ENCODE measurements around the gene PHACTR3.
A peak's percentile ranks its signal among the peaks of the same experiment; 100 is the strongest.

Gene PHACTR3

DNA sequence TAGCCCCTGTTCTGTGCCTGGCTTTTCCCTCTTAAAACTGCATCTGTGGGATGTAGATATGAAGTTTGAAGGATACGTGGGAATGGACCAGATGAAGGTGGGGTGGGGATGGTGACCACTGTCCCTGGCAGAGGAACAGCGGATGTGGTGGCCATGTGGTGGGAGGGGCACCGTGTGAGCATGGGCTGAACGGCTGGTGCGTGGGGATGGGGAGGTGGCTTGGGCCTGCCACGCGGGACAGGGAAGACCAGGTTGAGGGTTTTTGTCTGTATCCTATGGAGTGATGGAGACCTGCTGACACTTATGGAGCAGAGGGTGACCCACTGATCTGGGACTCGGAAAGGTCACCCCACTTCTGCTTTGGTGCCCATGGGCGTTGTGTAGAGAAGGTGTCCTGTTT is 19.2 kb downstream of the PHACTR3 start:
- no peak for DNase-seq

DNA sequence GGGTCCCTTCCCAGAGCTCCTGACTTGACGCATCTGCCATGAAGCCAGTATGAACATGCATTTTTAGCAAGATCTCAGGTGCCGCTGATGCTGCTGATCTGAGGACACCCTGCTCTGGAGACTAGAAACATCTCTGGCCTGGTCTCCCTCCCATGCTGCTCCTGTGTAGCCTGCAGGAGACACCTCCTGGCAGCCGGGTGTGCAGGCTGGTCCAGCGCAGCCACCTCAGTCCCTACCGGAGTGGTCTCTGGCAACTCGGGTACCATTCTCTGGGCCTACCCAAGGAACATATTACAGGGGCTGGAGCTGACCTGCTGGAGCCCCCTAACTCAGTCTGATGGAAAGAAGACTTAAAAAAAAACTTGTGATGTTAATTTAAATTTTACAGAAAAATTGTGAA is 20.1 kb downstream of the PHACTR3 start:
- DNase-seq: no peak

DNA sequence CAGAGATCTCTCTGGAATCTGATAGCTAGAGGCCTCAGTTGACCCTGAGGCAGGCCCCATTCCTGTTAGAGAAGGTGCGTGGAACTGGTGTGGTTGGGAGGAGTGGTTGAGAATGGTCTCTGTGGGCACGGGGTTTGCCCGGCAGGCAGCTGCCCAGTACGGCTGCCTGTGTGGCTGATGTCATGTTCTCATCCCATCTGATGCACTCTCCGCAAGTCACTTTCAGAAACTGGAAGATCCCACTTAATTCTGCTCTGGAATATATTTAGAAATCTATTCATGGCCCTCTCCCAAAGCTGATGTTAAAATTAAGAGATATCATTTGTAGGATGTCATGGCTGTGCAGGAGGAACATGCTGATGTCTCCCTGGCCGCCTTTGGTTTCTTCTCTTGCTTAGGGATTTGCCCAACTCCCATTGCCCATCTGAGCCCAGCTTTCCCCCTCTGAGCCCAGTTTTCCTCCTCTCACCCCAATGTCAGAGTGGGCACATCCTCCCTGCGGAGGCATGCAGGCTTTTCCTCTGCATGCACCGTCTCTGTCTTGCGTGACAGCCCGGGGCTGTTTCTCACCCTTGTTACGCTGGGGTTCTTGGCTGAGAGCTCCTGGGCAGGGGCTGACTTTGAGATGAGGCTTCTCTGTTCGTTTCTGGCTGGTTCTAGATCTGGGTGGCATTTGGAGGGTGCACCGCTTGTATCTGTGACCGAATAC is 21.0 kb downstream of the PHACTR3 start:
- DNase-seq: no peak

DNA sequence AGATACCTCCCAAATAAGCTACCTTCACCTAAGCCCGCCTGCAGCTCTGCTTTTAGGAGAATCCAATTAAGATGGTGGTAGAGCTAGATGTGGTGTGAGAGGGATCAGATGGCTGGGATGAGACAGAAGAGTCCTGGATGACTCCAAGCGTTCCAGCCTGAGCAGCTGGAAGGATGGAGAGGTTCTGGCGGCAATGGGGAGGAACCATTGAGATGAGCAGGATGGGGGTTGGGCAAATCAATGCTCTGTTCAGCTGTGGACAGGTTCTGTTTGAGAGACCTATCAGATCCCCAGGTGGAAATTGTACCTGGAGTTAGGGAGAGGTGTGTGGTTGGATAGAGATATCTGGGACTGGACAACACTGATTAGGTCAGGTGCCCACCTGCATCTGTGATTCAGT is 23.0 kb downstream of the PHACTR3 start:
- no peak for DNase-seq

DNA sequence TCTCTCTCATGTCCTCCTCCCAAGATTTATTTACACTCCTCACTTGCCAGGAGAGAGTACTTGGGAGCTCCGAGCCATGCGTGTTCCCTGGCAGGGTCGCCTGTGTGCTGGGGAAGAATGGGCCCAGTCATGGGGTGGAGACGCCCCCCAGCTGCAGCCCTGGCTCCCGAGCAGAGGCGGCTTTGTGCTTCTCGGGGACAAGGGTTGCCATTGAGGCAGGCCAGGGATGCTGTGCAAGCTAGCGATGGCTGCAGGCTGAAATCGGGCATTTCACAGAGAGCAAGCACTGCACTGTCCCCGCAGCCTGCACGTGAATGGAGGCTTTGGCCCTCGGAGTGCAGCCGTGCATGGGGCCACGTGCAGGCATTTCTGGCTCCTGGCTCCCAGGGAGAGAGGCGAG is 23.8 kb downstream of the PHACTR3 start:
- no peak for DNase-seq

DNA sequence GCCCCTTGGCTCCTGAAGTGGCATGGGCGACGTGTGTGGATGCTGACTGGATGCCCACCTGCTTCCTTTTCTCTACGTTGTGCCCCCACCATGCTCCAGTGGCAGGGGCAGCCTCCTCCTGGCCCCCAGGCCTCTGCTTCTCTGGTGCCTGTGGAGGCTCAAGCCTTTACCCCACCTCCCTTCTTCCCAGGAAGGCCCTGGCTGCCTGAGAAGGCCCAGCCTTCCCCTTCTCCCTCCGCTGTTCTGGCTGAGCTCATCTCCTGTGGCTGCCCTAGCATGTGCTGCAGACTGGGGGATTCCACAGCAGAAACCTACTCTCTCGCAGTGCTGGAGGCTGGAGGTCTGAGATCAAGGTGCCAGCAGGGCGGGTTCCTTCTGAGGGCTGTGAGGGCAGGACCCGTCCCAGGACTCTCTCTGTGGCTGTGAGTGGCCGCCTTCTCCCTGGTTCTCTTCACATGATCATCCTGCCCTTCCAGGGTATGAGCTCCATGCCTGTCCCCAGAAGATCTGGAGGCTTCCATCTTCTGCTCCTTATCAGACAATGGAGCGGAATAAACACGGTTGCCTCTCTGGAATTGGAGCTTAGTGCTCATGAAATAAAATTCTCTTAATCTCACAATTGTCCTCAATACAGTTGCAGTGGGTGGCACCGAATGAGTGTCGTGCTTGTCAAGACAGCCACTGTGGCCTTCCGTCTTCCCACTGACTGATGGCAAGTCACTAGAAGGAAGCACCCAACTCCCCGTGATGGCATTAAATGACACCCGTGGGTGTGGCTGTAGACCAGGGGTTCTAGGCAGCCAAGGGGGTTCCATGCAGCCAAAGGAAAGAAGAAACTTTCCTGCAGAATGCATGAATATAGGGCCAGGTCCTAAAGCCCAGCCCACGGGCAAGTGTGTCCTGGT is 25.1 kb downstream of the PHACTR3 start:
- no peak for DNase-seq

DNA sequence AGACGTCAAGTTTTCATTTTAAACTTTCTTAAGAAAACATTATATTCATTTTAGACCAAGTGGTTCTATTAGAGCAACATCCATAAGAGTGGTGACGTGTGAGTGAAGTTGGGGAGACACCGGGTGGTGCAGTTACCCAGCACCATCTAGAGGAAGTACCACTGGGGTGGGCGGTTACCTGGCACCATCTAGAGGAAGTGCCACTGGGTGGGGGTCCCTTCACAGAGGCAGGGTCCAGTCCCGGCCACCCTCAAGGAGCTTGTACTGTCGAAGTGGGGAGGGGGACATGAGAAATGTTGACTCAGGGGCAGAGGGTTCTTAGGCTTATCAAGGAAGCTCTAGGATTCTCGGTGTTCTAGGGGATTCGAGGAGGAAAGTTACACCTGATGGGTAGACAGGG is 26.2 kb downstream of the PHACTR3 start:
- no peak for DNase-seq

- DNase-seq: no peak
These were observed 27.6 kb downstream of the PHACTR3 start for GRCh38 chr20:59631751-59632540.

DNA sequence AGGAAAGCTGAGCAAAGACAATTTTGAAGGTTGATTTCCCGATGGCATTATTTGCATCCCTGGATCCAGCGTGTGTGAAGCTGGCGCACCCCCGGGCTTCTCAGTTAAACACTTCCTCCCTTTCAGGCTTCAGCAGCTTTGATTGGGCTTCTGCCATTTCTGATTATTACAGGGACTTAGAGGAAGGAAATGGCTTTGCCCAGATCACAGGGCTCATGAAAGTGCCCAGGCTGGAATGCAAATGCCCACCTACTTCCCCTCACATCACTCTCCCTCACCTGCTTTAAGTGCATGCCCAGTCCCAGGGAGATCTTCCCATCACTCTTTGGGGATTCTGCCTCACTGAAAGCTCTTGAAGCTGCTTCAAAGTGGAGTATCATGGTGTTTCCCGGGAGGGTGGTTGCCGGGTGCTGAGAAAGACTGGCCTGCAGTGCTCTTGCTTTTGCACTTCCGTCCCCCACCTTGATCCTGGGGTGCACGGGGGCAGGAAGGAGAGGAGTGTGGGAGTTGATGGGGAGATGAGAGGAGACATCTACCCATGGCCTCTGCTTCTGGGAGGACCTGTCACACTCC is 28.3 kb downstream of the PHACTR3 start:
- no peak for DNase-seq

DNA sequence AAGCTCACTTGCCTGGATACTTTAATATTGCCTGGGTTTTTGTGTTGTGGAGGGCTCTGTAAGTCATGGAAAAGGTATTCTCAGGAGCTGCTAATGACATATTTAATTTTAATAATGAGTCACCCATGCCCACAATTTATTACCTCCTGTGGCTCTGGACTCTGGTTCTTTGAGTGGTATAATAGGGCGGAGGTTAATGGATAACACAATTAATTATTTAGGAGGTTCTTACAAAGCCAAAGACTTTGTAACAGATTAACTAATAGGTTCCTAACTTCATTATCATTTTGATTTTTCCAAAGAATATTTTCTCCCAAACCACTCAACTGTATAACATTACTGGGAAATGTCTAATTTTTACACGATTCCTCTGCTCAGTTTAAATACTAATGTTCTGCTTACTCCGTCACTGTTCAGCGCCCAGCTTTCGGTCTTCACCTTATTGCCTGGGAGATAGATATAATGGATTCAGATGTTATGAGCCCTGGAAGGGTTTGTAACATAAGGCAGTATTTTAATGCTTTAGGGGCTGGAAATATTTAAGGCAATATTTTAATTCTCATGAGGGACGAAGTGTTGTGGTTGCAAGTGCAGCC is 29.4 kb downstream of the PHACTR3 start:
- DNase-seq: no peak

DNA sequence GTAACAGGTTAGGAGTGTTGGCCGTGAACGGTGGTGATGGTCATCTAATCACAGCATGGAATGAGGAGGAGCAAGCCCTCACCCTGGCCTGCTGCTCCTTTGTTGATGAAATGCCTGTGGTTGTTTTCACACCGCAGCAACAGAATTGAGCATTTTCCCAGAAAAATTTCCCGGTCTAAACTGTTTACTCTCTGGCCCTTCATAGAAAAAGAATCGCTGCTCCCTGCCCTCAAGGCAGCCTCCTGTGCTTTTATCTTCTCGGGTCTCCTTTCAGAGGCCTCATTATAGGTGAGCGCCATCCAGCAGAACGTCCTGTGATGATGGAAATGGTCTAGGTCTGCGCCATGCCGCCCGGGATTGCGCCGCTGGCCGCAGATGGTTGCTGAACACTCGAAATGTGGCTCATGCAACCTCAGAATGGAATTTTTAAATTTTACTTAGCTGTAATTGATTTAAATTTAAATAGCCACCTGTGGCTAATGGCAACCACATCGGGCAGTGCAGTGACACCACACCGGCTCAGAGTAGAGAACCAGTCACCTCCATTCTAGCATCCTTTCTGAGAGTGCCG is 30.2 kb downstream of the PHACTR3 start:
- no peak for DNase-seq

DNA sequence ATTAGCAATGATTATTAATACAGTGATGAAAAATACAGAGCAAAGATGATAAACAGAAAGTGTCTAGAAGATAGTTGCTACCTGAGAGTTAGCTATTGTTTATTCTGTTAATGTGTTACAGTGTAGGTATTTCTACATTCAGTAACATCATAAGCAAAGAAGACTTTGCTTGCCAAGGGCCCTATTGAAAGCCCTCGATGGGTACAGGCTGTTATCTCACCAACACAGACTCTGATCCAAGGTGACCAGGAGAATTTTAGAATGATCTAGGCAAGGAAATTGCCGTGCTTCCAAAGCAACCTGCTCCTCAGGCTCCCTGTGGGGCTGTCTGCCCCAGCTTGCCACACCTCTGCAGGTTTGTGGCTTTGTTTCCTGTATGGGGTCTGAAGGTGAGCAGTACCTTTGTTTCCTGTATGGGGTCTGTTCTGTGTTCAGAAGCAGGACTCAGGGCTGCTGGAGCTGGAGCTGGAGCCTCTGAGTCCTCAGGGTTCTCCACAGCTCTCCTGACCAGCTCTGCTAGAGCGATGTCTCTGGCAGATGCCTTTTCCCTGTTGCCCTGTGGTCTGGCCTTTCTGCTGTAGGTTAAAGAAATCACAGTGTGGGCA is 32.5 kb downstream of the PHACTR3 start:
- no peak for DNase-seq

DNA sequence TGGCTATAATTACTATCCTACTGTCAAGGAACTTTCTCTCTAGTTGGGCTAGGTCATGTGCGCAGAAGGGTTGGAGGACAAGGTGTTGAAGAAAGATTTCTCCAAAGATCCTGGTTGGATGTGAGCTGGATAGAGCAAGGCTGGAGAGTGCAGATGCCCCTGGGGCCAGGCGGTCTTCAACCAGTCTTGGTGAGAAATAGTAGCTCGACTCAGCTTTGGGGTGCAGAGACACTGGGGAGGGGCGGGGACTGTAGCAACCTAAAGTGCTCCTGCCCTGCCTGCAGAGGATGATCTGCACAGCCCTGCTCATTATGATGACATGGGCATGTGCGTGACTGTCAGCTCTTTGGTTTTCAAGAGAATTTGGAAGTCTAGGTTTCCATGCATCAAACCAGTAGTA is 35.9 kb downstream of the PHACTR3 start:
- no peak for DNase-seq

DNA sequence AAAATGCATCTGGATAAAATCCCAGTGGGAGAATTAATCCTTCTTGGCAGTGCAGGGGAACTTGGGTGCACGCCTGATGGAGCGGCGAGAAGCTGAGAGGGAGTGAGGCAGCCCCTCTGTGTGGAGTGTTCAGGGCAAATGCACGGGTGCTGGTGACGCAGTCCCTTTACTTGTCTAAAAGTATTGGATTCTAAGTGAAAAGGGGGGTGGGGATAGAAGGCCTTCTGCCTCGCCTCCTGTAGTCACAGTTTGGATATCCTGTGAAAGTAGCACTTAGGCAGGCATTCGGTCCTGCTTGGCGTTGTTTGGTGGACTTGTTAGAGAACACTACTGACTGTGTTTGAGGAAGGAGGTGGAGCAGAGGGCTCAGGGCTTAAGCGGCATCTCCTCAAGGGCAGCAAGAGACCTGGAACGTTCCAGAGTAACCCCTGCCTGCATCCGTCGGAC is 39.3 kb downstream of the PHACTR3 start:
- DNase-seq: peak; percentile 82

GRCh38 chr20:59644371-59644939 is 40.1 kb downstream of the PHACTR3 start:
- DNase-seq: no peak

GRCh38 chr20:59645271-59645670 is 40.9 kb downstream of the PHACTR3 start:
- DNase-seq: no peak

GRCh38 chr20:59645761-59646171 is 41.4 kb downstream of the PHACTR3 start:
- DNase-seq: no peak

- no peak for DNase-seq
These were observed 42.1 kb downstream of the PHACTR3 start for GRCh38 chr20:59646487-59646886.

GRCh38 chr20:59647271-59647670 is 42.9 kb downstream of the PHACTR3 start:
- no peak for DNase-seq

DNA sequence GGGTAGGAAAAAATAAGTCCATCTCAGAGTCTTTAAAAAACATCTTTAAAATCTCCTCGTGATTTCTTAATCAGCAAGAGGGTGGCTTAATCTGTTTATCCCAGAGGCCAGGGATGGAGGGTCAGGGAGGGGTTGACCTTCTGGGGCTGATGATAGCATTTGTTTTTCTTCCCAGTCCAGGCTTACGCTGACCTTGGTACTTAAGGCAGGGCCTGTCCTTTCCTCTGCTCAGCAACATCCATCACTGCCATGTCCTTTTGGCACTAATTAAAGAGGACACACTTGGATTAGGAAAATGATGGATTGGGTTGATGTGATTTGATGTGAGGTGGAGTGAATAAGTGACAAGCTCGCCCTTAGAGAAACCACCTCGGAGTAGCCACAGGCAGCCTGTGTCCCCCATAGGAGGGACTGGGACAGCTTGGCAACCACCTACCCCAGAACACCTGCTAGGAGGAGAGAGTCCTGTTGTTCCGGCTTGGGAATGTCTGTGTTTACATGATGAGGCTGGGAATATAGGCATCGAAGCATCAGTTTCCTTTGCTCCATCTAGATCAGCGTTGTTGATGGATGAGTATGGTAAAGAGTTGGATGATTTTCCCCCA is 44.2 kb downstream of the PHACTR3 start:
- no peak for DNase-seq

DNA sequence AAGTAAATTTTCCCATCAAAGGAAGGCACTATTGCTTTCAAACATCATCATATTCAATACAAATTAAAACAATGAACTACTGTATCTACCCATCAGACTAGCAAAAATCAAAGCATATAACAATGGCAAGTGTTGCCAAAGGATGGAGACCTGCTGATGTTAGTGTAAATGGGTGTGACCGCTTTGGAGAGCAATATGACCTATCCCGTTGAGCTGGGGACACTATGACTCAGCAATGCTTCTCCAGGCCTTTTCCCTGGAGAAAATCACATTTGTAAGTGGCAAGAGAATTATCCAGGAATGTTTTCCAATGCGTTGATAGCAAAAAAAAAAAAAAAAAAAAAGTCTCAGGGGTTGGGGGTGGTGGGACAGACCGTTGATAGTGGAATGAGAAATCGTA is 46.1 kb downstream of the PHACTR3 start:
- DNase-seq: no peak
